RWPE2 (cell line): ENCODE data around the gene ALK.

Source experiments
- ATAC-seq: fragments of 200-7000 bp; cut with Tn5 transposase; 3 replicates; pipeline ENCODE4 v1.9.1; 2021; ENCODE audit warnings: low read depth
- DNase-seq: peaks from one replicate; pipeline ENCODE4 v3.0.0-alpha.2; 2020; ENCODE audit warnings: low spot score
- H3K27ac ChIP-seq: fragments of 450-650 bp; 2 replicates; pipeline ENCODE4 v1.5.1; 2017; ENCODE audit warnings: mild to moderate bottlenecking; ENCODE audit not compliant: poor library complexity, severe bottlenecking
- H3K27me3 ChIP-seq: fragments of 250-450 bp; sonication (Bioruptor Pico); 2 replicates; pipeline ENCODE4 v1.5.1; 2021; ENCODE audit warnings: mild to moderate bottlenecking, moderate library complexity; ENCODE audit not compliant: insufficient read depth, poor library complexity, severe bottlenecking
- H3K36me3 ChIP-seq: fragments of 250-450 bp; sonication (Bioruptor Pico); 2 replicates; pipeline ENCODE4 v1.5.1; 2020; ENCODE audit warnings: low read depth, mild to moderate bottlenecking, moderate library complexity
- H3K4me1 ChIP-seq: fragments of 250-450 bp; sonication (Bioruptor Pico); 2 replicates; pipeline ENCODE4 v1.5.1; 2021; ENCODE audit warnings: mild to moderate bottlenecking, moderate library complexity; ENCODE audit not compliant: insufficient read depth, poor library complexity, severe bottlenecking
- H3K4me3 ChIP-seq: fragments of 250-450 bp; sonication (Bioruptor Pico); 2 replicates; pipeline ENCODE4 v1.5.1; 2021; ENCODE audit warnings: mild to moderate bottlenecking, moderate library complexity; ENCODE audit not compliant: severe bottlenecking
- H3K9me3 ChIP-seq: fragments of 250-450 bp; sonication (Bioruptor Pico); 2 replicates; pipeline ENCODE4 v1.5.1; 2021; ENCODE audit warnings: mild to moderate bottlenecking, moderate library complexity; ENCODE audit not compliant: severe bottlenecking
- CTCF ChIP-seq: fragments of 450-650 bp; IDR thresholded peaks from one replicate; pipeline ENCODE4 v1.5.1; 2017; ENCODE audit warnings: mild to moderate bottlenecking, moderate library complexity; ENCODE audit not compliant: poor library complexity, severe bottlenecking

The ALK gene

DNA sequence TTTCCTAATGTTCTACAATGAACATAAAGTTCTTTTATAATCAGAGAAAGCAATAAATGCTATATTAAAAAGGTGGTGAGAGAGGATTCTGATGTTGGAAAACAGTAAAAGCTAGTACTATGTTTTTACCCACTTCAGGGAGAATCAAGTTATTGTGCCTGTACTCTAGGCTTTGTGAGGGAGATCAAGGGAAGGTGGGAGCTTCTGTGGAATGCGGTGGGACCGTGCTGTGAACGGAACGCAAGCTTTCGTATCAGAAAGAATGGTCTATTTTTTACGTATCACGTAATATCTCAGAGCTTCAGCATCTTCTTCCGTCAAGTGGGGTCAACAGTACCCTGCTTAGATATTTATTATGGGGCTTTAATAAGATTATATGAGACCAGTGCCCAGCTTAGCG is 613.0 kb downstream of the ALK start:
- no peak overlapping the region for H3K4me3 ChIP-seq
- H3K36me3 ChIP-seq: no peaks in the 10 kb centered on the region
- DNase-seq (no peak), ATAC-seq (no peak)
- TF ChIP-seq CTCF: no peak
- no peaks in the 10 kb centered on the region for H3K9me3 ChIP-seq
- H3K27ac ChIP-seq: no peak overlapping the region
- H3K27me3 ChIP-seq: no peaks in the 10 kb centered on the region
- H3K4me1 ChIP-seq: no peaks in the 10 kb centered on the region

GRCh38 chr2:29307519-29307918 is 613.9 kb downstream of the ALK start:
- H3K27ac ChIP-seq: no peak overlapping the region
- H3K4me3 ChIP-seq: no peak overlapping the region
- no peaks in the 10 kb centered on the region for H3K36me3 ChIP-seq
- H3K27me3 ChIP-seq: no peaks in the 10 kb centered on the region
- no peaks in the 10 kb centered on the region for H3K9me3 ChIP-seq
- H3K4me1 ChIP-seq: no peaks in the 10 kb centered on the region
- DNase-seq: no peak
- no peak; the same call in 2 of the 3 replicates for ATAC-seq
- no peak for TF ChIP-seq CTCF

- Histone ChIP-seq H3K4me3 (no peak overlapping the region), H3K27me3 (no peaks in the 10 kb centered on the region), H3K9me3 (no peaks in the 10 kb centered on the region), H3K27ac (no peak overlapping the region), H3K36me3 (no peaks in the 10 kb centered on the region), H3K4me1 (no peaks in the 10 kb centered on the region)
- TF ChIP-seq CTCF: no peak
- no peak for DNase-seq
- no peak for ATAC-seq
Measured at GRCh38 chr2:29305762-29306161, 615.6 kb downstream of the ALK start.

DNA sequence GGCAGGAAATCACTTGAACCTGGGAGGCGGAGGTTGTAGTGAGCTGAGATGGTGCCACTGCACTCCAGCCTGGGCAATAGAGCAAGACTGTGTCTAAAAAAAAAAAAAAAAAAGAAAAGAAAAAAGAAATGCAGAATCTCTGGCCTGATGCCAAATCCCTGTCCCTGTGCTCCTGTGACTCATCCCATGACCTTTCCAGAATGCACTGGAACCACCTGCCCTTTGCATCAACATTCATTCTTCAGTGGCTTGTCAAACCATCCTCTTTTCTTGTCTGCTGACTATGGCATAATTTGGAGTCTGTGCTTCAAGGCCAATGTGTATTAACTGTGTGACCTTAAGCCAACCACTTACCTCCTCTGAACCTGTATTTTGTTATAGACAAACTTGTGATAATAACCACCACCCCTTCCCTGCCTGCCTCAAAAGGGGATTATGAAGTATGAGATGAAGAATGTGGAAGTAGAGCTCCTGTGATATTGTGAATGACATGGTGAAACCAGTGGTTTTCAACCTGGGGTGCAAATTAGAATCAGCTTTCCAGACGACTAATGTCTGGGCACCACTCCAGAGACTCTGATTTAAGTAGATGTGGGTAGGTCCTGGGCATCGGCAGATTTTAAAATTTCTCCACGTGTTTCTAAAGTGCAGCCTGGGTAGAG is 616.9 kb downstream of the ALK start:
- H3K36me3 ChIP-seq: no peaks in the 10 kb centered on the region
- no peak overlapping the region for H3K4me3 ChIP-seq
- no peak for DNase-seq
- no peaks in the 10 kb centered on the region for H3K27me3 ChIP-seq
- no peaks in the 10 kb centered on the region for H3K4me1 ChIP-seq
- no peak overlapping the region for H3K27ac ChIP-seq
- no peak for ATAC-seq
- H3K9me3 ChIP-seq: no peaks in the 10 kb centered on the region
- TF ChIP-seq CTCF: no peak

DNA sequence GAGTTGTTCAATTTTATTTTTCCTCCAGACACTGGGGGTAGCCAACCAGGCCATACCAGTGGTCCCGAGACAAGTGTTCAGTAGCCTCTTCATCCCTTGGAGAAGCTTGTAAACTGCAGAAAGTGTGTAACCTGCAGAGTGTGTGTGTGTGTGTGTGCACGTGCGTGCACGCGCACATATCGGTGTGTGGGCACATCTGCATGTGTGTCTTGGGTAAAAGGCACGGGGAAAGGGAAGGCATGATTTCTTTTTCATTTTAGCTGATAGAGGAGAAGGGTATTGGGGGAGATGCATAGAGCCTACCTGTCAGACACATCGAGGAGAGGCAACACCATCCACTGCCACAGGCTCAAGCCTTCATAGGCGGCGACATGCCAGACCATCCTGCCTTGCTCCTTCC is 624.8 kb downstream of the ALK start:
- H3K36me3 ChIP-seq: no peaks in the 10 kb centered on the region
- H3K9me3 ChIP-seq: no peaks in the 10 kb centered on the region
- TF ChIP-seq CTCF: no peak
- no peak overlapping the region for H3K27ac ChIP-seq
- no peaks in the 10 kb centered on the region for H3K4me1 ChIP-seq
- no peak overlapping the region for H3K4me3 ChIP-seq
- peaks cover 6% of the 10 kb centered on the region for H3K27me3 ChIP-seq
- no peak for ATAC-seq
- DNase-seq: no peak
